Right atrium auricular region (tissue), 2 donors: ENCODE measurements around the gene PRUNE2. TPM values are rescaled to one million over a fixed set of nuclear protein-coding genes. Genes with fewer than 3 reads are reported as not detected.

Experiments
- DNase-seq: peaks from one replicate; pipeline ENCODE4 v3.0.0-alpha.2; 2019; ENCODE audit warnings: low spot score
- H3K27ac ChIP-seq, 2 donors: fragments of 200-600 bp; sonication (generic); 1 replicate in 1 of 2; 2 replicates in 1 of 2; pipeline ENCODE4 v1.5.1; 2016 to 2019
- H3K27me3 ChIP-seq, 2 donors: fragments of 200-600 bp; sonication (generic); one replicate each; pipeline versions ENCODE4 v1.5.1 to v1.6.0; 2017 to 2019
- H3K36me3 ChIP-seq: fragments of 200-600 bp; sonication (generic); one replicate; pipeline ENCODE4 v1.5.1; 2016
- H3K4me1 ChIP-seq, 2 donors: fragments of 200-600 bp; sonication (generic); one replicate each; pipeline versions ENCODE4 v1.5.1 to v1.6.0; 2017 to 2019
- H3K4me3 ChIP-seq, 2 donors: fragments of 200-600 bp; sonication (generic); 1 replicate in 1 of 2; 2 replicates in 1 of 2; pipeline ENCODE4 v1.5.1; 2017 to 2019; ENCODE audit warnings: mild to moderate bottlenecking in 1 of 2, moderate library complexity in 1 of 2
- H3K9me3 ChIP-seq, 2 donors: fragments of 200-600 bp; sonication (generic); one replicate each; pipeline ENCODE4 v1.5.1; 2019
- CTCF ChIP-seq, 2 donors: fragments of 200-600 bp; sonication (generic); IDR thresholded peaks; one replicate each; pipeline ENCODE4 v1.5.1; 2019; ENCODE audit warnings: antibody characterized with exemption in 2 of 2
- total RNA-seq, 2 donors: library from RNA; depleted of rRNA; stranded (reverse); fragments of >200 nt; gene quantifications; one replicate each; pipeline ENCODE4 v1.1.0, GENCODE V29; 2016

Gene PRUNE2
- total RNA-seq, 2 donors from 2014 or later: 15.4 to 28.5 TPM

- Histone ChIP-seq H3K9me3 (no peaks in the 10 kb centered on the region), H3K27me3 (no peaks in the 10 kb centered on the region), H3K4me1 (no peaks in the 10 kb centered on the region), H3K4me3 (no peak overlapping the region), H3K36me3 (no peaks in the 10 kb centered on the region), H3K27ac (no peak overlapping the region)
- TF ChIP-seq CTCF (IDR thresholded peaks at IDR 0.05): no peak
- no peak for DNase-seq
Observed at GRCh38 chr9:76591256-76591950, 314.5 kb downstream of the PRUNE2 start.

GRCh38 chr9:76588316-76588715 lies 317.6 kb downstream of the PRUNE2 start:
- Histone ChIP-seq H3K27ac (no peak overlapping the region), H3K9me3 (no peaks in the 10 kb centered on the region), H3K4me1 (no peaks in the 10 kb centered on the region), H3K4me3 (no peak overlapping the region), H3K27me3 (no peaks in the 10 kb centered on the region), H3K36me3 (no peaks in the 10 kb centered on the region)
- TF ChIP-seq CTCF (IDR thresholded peaks at IDR 0.05): no peak
- no peak for DNase-seq

GRCh38 chr9:76586390-76587314 lies 319.3 kb downstream of the PRUNE2 start:
- TF ChIP-seq CTCF (IDR thresholded peaks at IDR 0.05): no peak
- Histone ChIP-seq H3K27me3 (no peaks in the 10 kb centered on the region), H3K4me3 (no peak overlapping the region), H3K27ac (no peak overlapping the region), H3K36me3 (no peaks in the 10 kb centered on the region), H3K9me3 (no peaks in the 10 kb centered on the region), H3K4me1 (no peaks in the 10 kb centered on the region)
- no peak for DNase-seq

GRCh38 chr9:76585487-76586389 lies 320.2 kb downstream of the PRUNE2 start:
- no peaks in the 10 kb centered on the region for H3K4me1 ChIP-seq
- no peaks in the 10 kb centered on the region for H3K27me3 ChIP-seq
- DNase-seq: no peak
- H3K27ac ChIP-seq: no peak overlapping the region
- H3K4me3 ChIP-seq: no peak overlapping the region
- H3K36me3 ChIP-seq: no peaks in the 10 kb centered on the region
- TF ChIP-seq CTCF (IDR thresholded peaks at IDR 0.05): no peak
- H3K9me3 ChIP-seq: no peaks in the 10 kb centered on the region

GRCh38 chr9:76583256-76583655 lies 322.7 kb downstream of the PRUNE2 start:
- Histone ChIP-seq H3K4me3 (no peak overlapping the region), H3K4me1 (no peaks in the 10 kb centered on the region), H3K36me3 (no peaks in the 10 kb centered on the region), H3K27ac (no peak overlapping the region), H3K9me3 (no peaks in the 10 kb centered on the region), H3K27me3 (no peaks in the 10 kb centered on the region)
- no peak for TF ChIP-seq CTCF (IDR thresholded peaks at IDR 0.05)
- DNase-seq: no peak
